Choroid plexus epithelial cell (primary cell): ENCODE measurements around the gene AADACL4.

Experiments
- DNase-seq: peaks from one replicate; pipeline ENCODE4 v3.0.0-alpha.2; 2010; ENCODE audit warnings: low read depth
- H3K4me3 ChIP-seq: 2 replicates; pipeline ENCODE4 v1.5.1; 2011; ENCODE audit warnings: low read depth, mild to moderate bottlenecking, control low read depth, low read length, moderate library complexity
- CTCF ChIP-seq: conservative IDR thresholded peaks from 2 replicates; pipeline ENCODE4 v1.5.1; 2011; ENCODE audit warnings: low read depth, mild to moderate bottlenecking, control low read depth, inconsistent platforms, low read length, moderate library complexity

Gene AADACL4

DNA sequence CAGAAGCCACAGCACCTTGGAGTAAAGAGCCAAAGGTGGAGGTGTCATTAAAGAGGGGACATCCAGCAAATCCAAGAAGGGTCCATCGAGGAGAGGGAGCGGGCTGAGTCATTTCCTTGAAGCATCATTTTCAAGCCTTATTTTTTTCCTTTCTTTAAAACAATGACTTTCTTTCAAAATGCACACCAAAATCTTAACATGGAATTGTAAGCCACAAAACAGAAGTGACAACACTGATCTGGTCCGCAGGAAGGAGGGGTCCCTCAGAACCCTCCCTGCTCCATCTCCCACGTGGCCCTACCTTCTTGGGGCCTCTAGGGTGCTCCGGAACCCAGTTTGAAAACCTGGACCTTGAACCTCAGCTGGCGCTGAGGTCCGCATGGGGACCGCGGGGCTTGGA, 40.7 kb upstream of the AADACL4 start:
- DNase-seq, result no peak
- H3K4me3 ChIP-seq, result no peak overlapping the region
- TF ChIP-seq CTCF, result no peak

GRCh38 chr1:12604114-12604874, 39.6 kb upstream of the AADACL4 start:
- DNase-seq, result peak; percentile 98
- H3K4me3 ChIP-seq, result no peak overlapping the region
- TF ChIP-seq CTCF, result no peak

- no peak overlapping the region for H3K4me3 ChIP-seq
- no peak for DNase-seq
- TF ChIP-seq CTCF, result no peak
Measured at GRCh38 chr1:12604986-12605385, 38.9 kb upstream of the AADACL4 start.

DNA sequence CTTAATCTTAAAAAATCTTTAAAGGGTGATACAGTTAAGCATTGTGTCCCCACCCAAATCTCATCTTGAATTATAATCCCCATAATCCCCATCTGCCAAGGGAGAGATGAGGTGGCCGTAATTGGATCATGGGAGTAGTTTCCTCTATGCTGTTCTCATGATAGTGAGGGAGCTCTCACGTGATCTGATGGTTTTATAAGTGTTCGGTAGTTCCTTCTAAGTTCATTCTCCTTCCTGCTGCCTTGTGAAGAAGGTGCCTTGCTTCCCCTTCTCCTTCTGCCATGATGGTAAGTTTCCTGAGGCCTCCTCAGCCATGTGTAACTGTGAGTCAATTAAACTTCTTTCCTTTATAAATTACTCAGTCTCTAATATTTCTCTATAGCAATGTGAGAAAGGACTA, 36.6 kb upstream of the AADACL4 start:
- H3K4me3 ChIP-seq, result no peak overlapping the region
- no peak for TF ChIP-seq CTCF
- peak; percentile 13 for DNase-seq

- peak; percentile 41 for DNase-seq
- TF ChIP-seq CTCF, result no peak
- no peak overlapping the region for H3K4me3 ChIP-seq
Measured at GRCh38 chr1:12608311-12608957, 35.5 kb upstream of the AADACL4 start.

DNA sequence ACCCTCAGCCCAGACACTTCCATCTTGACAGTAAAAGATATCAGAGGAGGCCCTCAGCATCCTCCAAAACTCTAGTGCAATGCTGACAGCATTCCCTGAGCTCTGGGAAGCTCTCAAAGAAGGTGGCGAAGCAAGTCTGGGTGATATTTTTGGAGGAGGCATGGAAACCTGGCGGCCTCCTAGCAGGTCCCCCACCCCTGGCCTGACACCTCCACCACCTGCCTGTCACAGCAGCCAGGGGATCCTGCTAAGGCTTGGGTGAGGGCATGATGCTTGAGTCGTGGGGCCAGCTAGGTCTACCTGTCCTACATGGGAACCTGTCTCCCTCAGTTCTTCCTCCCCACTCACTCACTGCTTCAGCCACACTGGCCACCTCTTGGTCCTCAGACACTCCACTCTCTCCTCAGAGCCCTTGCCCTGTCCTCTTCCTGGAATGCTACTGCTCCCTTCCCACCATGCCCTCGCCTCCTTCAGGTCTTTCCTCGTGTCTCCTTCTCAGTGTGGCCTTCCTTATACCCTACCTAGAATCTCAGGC, 34.3 kb upstream of the AADACL4 start:
- peak; percentile 16 for DNase-seq
- no peak for TF ChIP-seq CTCF
- H3K4me3 ChIP-seq, result no peak overlapping the region
